OCI-LY1 (cell line): Measurements from ENCODE around the gene OPRM1.

Experiments
- H2AFZ ChIP-seq: fragments of 200-600 bp; sonication (generic), shearing (Covaris generic); 2 replicates; pipeline ENCODE4 v1.6.0; 2014; ENCODE audit warnings: antibody characterized with exemption, mild to moderate bottlenecking, low read length
- H3F3A ChIP-seq: fragments of 200-600 bp; sonication (generic), shearing (Covaris generic); 2 replicates; pipeline ENCODE4 v1.6.0; 2014; ENCODE audit warnings: mild to moderate bottlenecking, antibody characterized with exemption, low read length, moderate library complexity; ENCODE audit not compliant: insufficient read depth
- H3K27ac ChIP-seq: fragments of 200-600 bp; sonication (generic); 2 replicates; pipeline ENCODE4 v1.5.1; 2014; ENCODE audit warnings: low read length, mixed run types, mild to moderate bottlenecking, low read depth; ENCODE audit not compliant: poor library complexity, severe bottlenecking
- H3K27me3 ChIP-seq: fragments of 200-600 bp; sonication (generic); 2 replicates; pipeline ENCODE4 v1.6.0; 2014; ENCODE audit warnings: antibody characterized with exemption, mild to moderate bottlenecking, low read length, moderate library complexity; ENCODE audit not compliant: insufficient read depth
- H3K36me3 ChIP-seq: fragments of 200-600 bp; sonication (generic); 2 replicates; pipeline ENCODE4 v1.6.1; 2014; ENCODE audit warnings: mild to moderate bottlenecking, antibody characterized with exemption, low read length, moderate library complexity, mixed read lengths; ENCODE audit not compliant: insufficient read depth
- H3K4me1 ChIP-seq: fragments of 200-600 bp; sonication (generic); 2 replicates; pipeline ENCODE4 v1.5.1; 2014; ENCODE audit warnings: mild to moderate bottlenecking, low read length, moderate library complexity; ENCODE audit not compliant: insufficient read depth, severe bottlenecking
- H3K4me2 ChIP-seq: fragments of 200-600 bp; sonication (generic), shearing (Covaris generic); 2 replicates; pipeline ENCODE4 v1.6.1; 2014; ENCODE audit warnings: low read length
- H3K4me3 ChIP-seq: fragments of 200-600 bp; sonication (generic); 2 replicates; pipeline ENCODE4 v1.5.1; 2014; ENCODE audit warnings: low read length, low read depth, mild to moderate bottlenecking, mixed read lengths; ENCODE audit not compliant: poor library complexity, severe bottlenecking
- H3K79me2 ChIP-seq: fragments of 200-600 bp; shearing (Covaris generic); 2 replicates; pipeline ENCODE4 v1.6.1; 2016; ENCODE audit warnings: mixed run types, low read length, mixed read lengths; ENCODE audit not compliant: insufficient read depth
- H3K9ac ChIP-seq: fragments of 200-600 bp; sonication (generic), shearing (Covaris generic); 2 replicates; pipeline ENCODE4 v1.6.1; 2014; ENCODE audit warnings: mild to moderate bottlenecking, low read length, mixed read lengths
- H3K9me2 ChIP-seq: fragments of 200-600 bp; sonication (generic), shearing (Covaris generic); 2 replicates; pipeline ENCODE4 v1.6.1; 2014; ENCODE audit warnings: low read depth, mild to moderate bottlenecking, low read length, mixed read lengths
- H3K9me3 ChIP-seq: fragments of 200-600 bp; shearing (Covaris generic); 2 replicates; pipeline ENCODE4 v1.6.1; 2014; ENCODE audit warnings: low read length, mixed read lengths
- H4K20me1 ChIP-seq: fragments of 200-600 bp; sonication (generic), shearing (Covaris generic); 2 replicates; pipeline ENCODE4 v1.6.0; 2016; ENCODE audit warnings: mild to moderate bottlenecking, low read length; ENCODE audit not compliant: insufficient read depth
- EZH2 ChIP-seq: fragments of 200-600 bp; sonication (generic), shearing (Covaris generic); IDR thresholded peaks from 2 replicates; pipeline ENCODE4 v1.8.0; 2017; ENCODE audit warnings: borderline replicate concordance, mixed run types, mild to moderate bottlenecking, antibody characterized with exemption, low read length, moderate library complexity, mixed read lengths
- TF ChIP-seq, protein P1 (sequence below): fragments of 200-600 bp; sonication (generic), shearing (Covaris generic); IDR thresholded peaks from 2 replicates; pipeline ENCODE4 v1.5.1; 2017; ENCODE audit warnings: mild to moderate bottlenecking, antibody characterized with exemption, low read length, moderate library complexity, mixed read lengths

The OPRM1 gene

GRCh38 chr6:154096834-154097233, 57.8 kb downstream of the OPRM1 start:
- Histone ChIP-seq H3K36me3 (no peaks in the 10 kb centered on the region), H3K4me1 (no peaks in the 10 kb centered on the region), H3K9me2 (no peaks in the 10 kb centered on the region), H2AFZ (no peak overlapping the region), H4K20me1 (no peaks in the 10 kb centered on the region), H3K9me3 (no peaks in the 10 kb centered on the region), H3K4me3 (no peak overlapping the region), H3F3A (no peaks in the 10 kb centered on the region), H3K4me2 (no peak overlapping the region), H3K27ac (no peak overlapping the region), H3K9ac (no peak overlapping the region), H3K79me2 (no peaks in the 10 kb centered on the region), H3K27me3 (no peaks in the 10 kb centered on the region)
- no peak for TF ChIP-seq EZH2
- TF ChIP-seq, protein P1, sequence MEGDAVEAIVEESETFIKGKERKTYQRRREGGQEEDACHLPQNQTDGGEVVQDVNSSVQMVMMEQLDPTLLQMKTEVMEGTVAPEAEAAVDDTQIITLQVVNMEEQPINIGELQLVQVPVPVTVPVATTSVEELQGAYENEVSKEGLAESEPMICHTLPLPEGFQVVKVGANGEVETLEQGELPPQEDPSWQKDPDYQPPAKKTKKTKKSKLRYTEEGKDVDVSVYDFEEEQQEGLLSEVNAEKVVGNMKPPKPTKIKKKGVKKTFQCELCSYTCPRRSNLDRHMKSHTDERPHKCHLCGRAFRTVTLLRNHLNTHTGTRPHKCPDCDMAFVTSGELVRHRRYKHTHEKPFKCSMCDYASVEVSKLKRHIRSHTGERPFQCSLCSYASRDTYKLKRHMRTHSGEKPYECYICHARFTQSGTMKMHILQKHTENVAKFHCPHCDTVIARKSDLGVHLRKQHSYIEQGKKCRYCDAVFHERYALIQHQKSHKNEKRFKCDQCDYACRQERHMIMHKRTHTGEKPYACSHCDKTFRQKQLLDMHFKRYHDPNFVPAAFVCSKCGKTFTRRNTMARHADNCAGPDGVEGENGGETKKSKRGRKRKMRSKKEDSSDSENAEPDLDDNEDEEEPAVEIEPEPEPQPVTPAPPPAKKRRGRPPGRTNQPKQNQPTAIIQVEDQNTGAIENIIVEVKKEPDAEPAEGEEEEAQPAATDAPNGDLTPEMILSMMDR: no peak

GRCh38 chr6:154099211-154099610, 60.2 kb downstream of the OPRM1 start:
- no peaks in the 10 kb centered on the region for H3K79me2 ChIP-seq
- H3K4me3 ChIP-seq: no peak overlapping the region
- H3K27me3 ChIP-seq: no peaks in the 10 kb centered on the region
- no peak overlapping the region for H2AFZ ChIP-seq
- H3K4me2 ChIP-seq: no peak overlapping the region
- no peaks in the 10 kb centered on the region for H4K20me1 ChIP-seq
- no peaks in the 10 kb centered on the region for H3F3A ChIP-seq
- H3K9me3 ChIP-seq: no peaks in the 10 kb centered on the region
- no peak overlapping the region for H3K27ac ChIP-seq
- H3K36me3 ChIP-seq: no peaks in the 10 kb centered on the region
- no peaks in the 10 kb centered on the region for H3K9me2 ChIP-seq
- no peaks in the 10 kb centered on the region for H3K4me1 ChIP-seq
- TF ChIP-seq, protein P1: no peak
- TF ChIP-seq EZH2: no peak
- no peak overlapping the region for H3K9ac ChIP-seq

DNA sequence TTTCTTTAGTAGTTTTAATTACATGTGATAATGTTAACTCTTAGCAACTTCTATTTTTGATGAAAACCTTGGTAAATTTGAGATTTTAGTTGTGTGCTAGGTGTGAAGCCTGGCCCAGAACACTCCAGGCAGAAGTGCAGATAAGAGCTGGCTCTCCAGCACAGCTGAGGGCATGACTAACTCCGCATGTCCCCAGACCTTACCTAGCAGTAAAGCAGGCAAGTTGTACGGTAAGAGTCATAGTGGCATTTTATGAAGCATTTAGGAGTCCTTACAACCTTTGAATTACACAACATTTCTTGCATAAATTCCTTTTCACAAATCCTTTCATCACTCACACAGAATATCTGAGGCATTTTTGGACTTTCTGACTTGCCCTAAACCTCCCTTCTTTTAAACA, 67.2 kb downstream of the OPRM1 start:
- Histone ChIP-seq H3K27ac (no peak overlapping the region), H3K4me1 (no peaks in the 10 kb centered on the region), H3K4me3 (no peak overlapping the region), H3K9me3 (no peaks in the 10 kb centered on the region), H3K36me3 (no peaks in the 10 kb centered on the region), H3K9me2 (no peaks in the 10 kb centered on the region), H3K4me2 (no peak overlapping the region), H3F3A (no peaks in the 10 kb centered on the region), H3K27me3 (no peaks in the 10 kb centered on the region), H3K9ac (no peak overlapping the region), H3K79me2 (no peaks in the 10 kb centered on the region), H2AFZ (no peak overlapping the region), H4K20me1 (no peaks in the 10 kb centered on the region)
- TF ChIP-seq EZH2: no peak
- TF ChIP-seq, protein P1: no peak
